ENCODE data around the gene NLRP8. TPM values are rescaled to one million over a fixed set of nuclear protein-coding genes. Genes with fewer than 3 reads are reported as not detected.

NLRP8 gene
- total RNA-seq, result not detected

GRCh38 chr19:55947532-55947931 lies at the start of gene NLRP8:
Gene NLRP8 (plus strand): TSS chr19:55947832.

GRCh38 chr19:55931936-55932386 lies 15.7 kb upstream of the NLRP8 start, which contains the start of gene NLRP13:
Gene NLRP13 (minus strand): TSS chr19:55932336. CDS start chr19:55932311, 25 bp downstream.

GRCh38 chr19:55986487-55986886 lies 38.9 kb downstream of the NLRP8 start, which contains the start of gene NLRP5:
Gene NLRP5 (plus strand): TSS chr19:55986775.

Other genes starting within 250 kb of the NLRP8 start
- gene NLRP9, start 209.4 kb upstream of the NLRP8 start, total RNA-seq, result not detected
- gene RFPL4A, start 188.7 kb upstream of the NLRP8 start, total RNA-seq, result not detected
- not detected for gene RFPL4AL1, start 178.7 kb upstream of the NLRP8 start, total RNA-seq
- not detected for gene NLRP11, start 115.8 kb upstream of the NLRP8 start, total RNA-seq
- gene NLRP4, start 111.3 kb upstream of the NLRP8 start, total RNA-seq, result not detected
- gene NLRP13, start 15.5 kb upstream of the NLRP8 start, total RNA-seq, result not detected
- gene NLRP5, start 38.9 kb downstream of the NLRP8 start, total RNA-seq, result not detected
- 10 to 100 TPM; 33.3 to 33.5 TPM for gene ZNF787, start 173.5 kb downstream of the NLRP8 start, total RNA-seq
- 10 to 100 TPM; 34.1 to 35.5 TPM for gene ZNF444, start 193.5 kb downstream of the NLRP8 start, total RNA-seq
- gene GALP, start 228.2 kb downstream of the NLRP8 start, total RNA-seq, result not detected
- gene ZSCAN5B, start 250.0 kb downstream of the NLRP8 start, total RNA-seq, result not detected